HG03097 (cell line): ENCODE measurements around the gene ITPRIP.

ENCODE experiments used
- ATAC-seq: cut with Tn5 transposase; IDR thresholded peaks from one replicate; pipeline ENCODE4 v1.9.1; 2021; ENCODE audit not compliant: unreplicated experiment, low FRiP score

Gene ITPRIP

GRCh38 chr10:104293011-104293410 lies 45.3 kb downstream of the ITPRIP start:
- no peak for ATAC-seq

GRCh38 chr10:104291439-104291951 lies 46.8 kb downstream of the ITPRIP start:
- ATAC-seq: peak; percentile 96

- no peak for ATAC-seq
These were observed 49.9 kb downstream of the ITPRIP start for GRCh38 chr10:104288355-104288754.

- ATAC-seq: no peak
These were observed 51.3 kb downstream of the ITPRIP start for GRCh38 chr10:104286939-104287338.

- ATAC-seq: no peak
These were observed 53.4 kb downstream of the ITPRIP start for GRCh38 chr10:104284846-104285245.

GRCh38 chr10:104281694-104282093 lies 56.6 kb downstream of the ITPRIP start:
- no peak for ATAC-seq

GRCh38 chr10:104279550-104280259 lies 58.6 kb downstream of the ITPRIP start:
- ATAC-seq: no peak

GRCh38 chr10:104277785-104278184 lies 60.5 kb downstream of the ITPRIP start:
- ATAC-seq: no peak

GRCh38 chr10:104276192-104276591 lies 62.1 kb downstream of the ITPRIP start:
- ATAC-seq: no peak

- no peak for ATAC-seq
These were observed 63.2 kb downstream of the ITPRIP start for GRCh38 chr10:104274762-104275721.

GRCh38 chr10:104273899-104274575 lies 64.2 kb downstream of the ITPRIP start:
- no peak for ATAC-seq

- ATAC-seq: no peak
These were observed 65.0 kb downstream of the ITPRIP start for GRCh38 chr10:104273286-104273685.

GRCh38 chr10:104268713-104269645 lies 69.3 kb downstream of the ITPRIP start, which contains the start of gene GSTO2:
Gene GSTO2 (plus strand): TSS chr10:104269184. CDS start chr10:104274916, 5,732 bp downstream.
- ATAC-seq: peak; percentile 99

GRCh38 chr10:104268405-104268712 lies 69.9 kb downstream of the ITPRIP start:
- no peak for ATAC-seq

GRCh38 chr10:104267721-104268404 lies 70.4 kb downstream of the ITPRIP start:
- no peak for ATAC-seq

GRCh38 chr10:104264783-104265182 lies 73.5 kb downstream of the ITPRIP start:
- no peak for ATAC-seq

- no peak for ATAC-seq
These were observed 76.2 kb downstream of the ITPRIP start for GRCh38 chr10:104262055-104262454.

GRCh38 chr10:104260775-104261115 lies 77.5 kb downstream of the ITPRIP start:
- no peak for ATAC-seq

- no peak for ATAC-seq
These were observed 78.1 kb downstream of the ITPRIP start for GRCh38 chr10:104259999-104260774.
